GM18519 (cell line): Measurements from ENCODE around the gene DESI1.
"Not testable (repeated sequence)": the region's sequence is repeated elsewhere in the genome, so short reads cannot be mapped to it uniquely, and the experiment has no call there.

Experiments used
- ATAC-seq: cut with Tn5 transposase; IDR thresholded peaks from one replicate; pipeline ENCODE4 v1.9.1; 2021; ENCODE audit warnings: mild to moderate bottlenecking, moderate library complexity; ENCODE audit not compliant: unreplicated experiment, low FRiP score

DESI1 gene

GRCh38 chr22:41562461-41562860, 58.4 kb downstream of the DESI1 start:
- ATAC-seq: no peak

GRCh38 chr22:41561788-41562187, 59.1 kb downstream of the DESI1 start:
- ATAC-seq: no peak

- ATAC-seq: no peak
Measured at GRCh38 chr22:41561335-41561734, 59.5 kb downstream of the DESI1 start.

DNA sequence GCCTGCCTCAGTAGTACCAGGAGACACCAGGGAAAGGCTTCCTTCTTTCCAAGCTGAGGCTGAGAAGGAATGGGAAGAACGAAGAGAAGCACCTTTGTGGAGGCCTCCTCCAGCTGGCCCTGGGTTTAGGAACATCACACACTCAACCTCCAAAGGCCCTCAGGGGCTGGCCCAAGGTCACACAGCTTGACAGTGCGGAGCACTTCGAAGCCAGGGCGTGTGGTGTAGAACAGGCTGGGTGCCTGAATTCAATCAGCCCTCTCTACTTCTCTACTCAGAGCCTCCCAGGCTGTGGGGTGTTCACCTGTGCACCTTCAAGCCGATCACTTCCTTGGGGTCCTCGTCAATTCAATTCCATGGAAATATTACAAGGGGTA, 60.8 kb downstream of the DESI1 start:
- no peak for ATAC-seq

GRCh38 chr22:41558241-41558630, 62.6 kb downstream of the DESI1 start:
- ATAC-seq: not testable (repeated sequence)

- no peak for ATAC-seq
Measured at GRCh38 chr22:41557401-41558240, 63.2 kb downstream of the DESI1 start.

GRCh38 chr22:41556561-41556960, 64.3 kb downstream of the DESI1 start:
- no peak for ATAC-seq

DNA sequence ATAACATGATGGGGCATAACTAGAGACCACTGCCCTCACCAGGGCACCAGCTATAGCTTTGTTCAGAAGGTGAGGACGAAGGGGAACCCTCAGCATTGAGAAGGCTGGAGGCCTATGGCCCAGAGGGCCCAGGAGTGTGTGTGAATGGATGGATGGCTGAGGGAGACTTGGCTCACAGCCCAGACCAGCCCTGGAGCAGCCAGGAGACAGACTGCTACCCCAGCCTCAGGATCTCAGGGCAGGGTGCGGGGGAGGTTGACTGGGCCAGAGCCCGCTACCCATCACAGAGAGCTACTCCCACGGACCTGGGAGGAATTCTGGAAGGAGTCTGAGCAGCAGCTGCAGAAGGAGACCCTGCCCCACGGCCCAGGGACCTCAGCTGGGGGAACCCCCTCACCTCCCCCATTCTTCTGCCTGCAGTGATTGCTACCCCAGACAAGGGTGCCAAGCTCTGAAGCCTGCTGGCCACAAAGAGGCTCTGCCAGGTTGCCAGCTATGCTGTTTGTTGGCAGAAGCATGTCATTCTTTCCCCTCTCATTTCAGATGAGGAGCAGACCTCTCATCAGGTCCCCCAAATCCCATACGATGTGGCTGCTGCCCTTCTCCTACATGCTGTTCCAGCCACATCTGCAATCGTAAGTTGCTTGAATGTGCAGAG, 65.4 kb downstream of the DESI1 start:
- ATAC-seq: no peak

GRCh38 chr22:41551877-41552582, 68.8 kb downstream of the DESI1 start:
- no peak for ATAC-seq

- no peak for ATAC-seq
Measured at GRCh38 chr22:41550952-41551491, 69.8 kb downstream of the DESI1 start.

- ATAC-seq: no peak
Measured at GRCh38 chr22:41548830-41549211, 72.0 kb downstream of the DESI1 start.
